ENCODE data around the gene LRRFIP1.
"Not testable (repeated sequence)": the region's sequence is repeated elsewhere in the genome, so short reads cannot be mapped to it uniquely, and the experiment has no call there.

LRRFIP1 gene

GRCh38 chr2:237749961-237750360 lies 122.6 kb downstream of the LRRFIP1 start:
- no peak for DNase-seq

GRCh38 chr2:237750441-237750840 lies 123.1 kb downstream of the LRRFIP1 start:
- not testable (repeated sequence) for DNase-seq

DNA sequence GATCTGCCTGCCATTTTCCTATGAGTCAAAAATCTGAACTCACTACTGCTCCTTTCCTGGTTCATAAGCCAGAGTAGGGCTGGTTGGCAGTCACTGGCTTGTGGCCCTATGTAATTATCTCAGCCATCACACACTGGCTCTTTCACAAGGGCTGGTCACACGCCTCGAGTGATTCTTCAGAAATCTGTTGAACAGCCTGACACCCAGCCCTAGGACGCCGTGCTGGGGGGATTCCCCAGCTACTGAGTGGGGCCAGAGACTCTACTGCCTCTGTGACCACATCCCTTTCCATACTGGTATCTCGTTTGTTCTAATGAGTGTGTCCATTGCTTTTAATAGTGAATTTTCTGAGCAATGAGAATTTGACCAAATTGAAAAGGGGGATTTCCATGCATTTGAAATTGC lies 125.4 kb downstream of the LRRFIP1 start:
- no peak for DNase-seq

DNA sequence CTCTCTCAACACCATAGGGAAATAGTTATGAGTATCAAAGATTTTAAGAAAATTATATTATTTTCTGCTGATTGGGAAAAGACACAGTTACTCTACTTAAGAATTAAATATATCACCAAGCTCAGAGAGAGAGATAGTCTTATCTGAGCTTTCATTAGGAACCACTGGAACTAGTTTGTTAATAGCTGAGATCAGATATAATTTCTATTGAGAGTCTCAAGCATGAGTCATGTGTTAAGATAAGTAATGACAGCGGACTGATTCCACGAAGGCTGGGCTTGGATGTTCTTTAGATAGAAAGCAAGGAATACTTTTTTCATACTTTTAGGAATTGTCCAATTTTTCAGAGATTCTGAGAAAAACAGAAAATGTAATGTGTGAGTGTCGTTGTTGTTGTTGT lies 126.8 kb downstream of the LRRFIP1 start:
- no peak for DNase-seq

GRCh38 chr2:237754626-237755248 lies 127.3 kb downstream of the LRRFIP1 start:
- no peak for DNase-seq

GRCh38 chr2:237757616-237758015 lies 130.2 kb downstream of the LRRFIP1 start:
- no peak for DNase-seq

DNA sequence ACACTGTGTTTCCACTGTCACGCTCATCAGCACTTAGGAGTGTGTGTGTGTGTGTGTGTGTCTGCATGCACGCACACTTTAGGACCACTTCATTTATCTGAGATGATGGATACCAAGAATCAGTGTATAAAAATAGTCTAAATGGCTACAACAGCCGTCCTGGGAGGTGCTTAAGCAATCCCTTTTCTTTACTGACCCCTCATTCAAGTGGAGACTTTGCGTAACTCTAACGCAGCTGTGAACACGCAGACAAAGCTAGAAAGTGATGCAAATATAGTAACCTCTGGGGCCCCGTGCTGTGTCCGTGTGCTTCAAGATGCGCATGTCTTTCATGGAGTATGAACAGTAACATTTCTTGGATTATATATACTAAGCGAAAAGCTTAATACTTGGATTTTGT lies 130.8 kb downstream of the LRRFIP1 start:
- DNase-seq, result no peak

GRCh38 chr2:237759176-237759575 lies 131.8 kb downstream of the LRRFIP1 start:
- no peak for DNase-seq

DNA sequence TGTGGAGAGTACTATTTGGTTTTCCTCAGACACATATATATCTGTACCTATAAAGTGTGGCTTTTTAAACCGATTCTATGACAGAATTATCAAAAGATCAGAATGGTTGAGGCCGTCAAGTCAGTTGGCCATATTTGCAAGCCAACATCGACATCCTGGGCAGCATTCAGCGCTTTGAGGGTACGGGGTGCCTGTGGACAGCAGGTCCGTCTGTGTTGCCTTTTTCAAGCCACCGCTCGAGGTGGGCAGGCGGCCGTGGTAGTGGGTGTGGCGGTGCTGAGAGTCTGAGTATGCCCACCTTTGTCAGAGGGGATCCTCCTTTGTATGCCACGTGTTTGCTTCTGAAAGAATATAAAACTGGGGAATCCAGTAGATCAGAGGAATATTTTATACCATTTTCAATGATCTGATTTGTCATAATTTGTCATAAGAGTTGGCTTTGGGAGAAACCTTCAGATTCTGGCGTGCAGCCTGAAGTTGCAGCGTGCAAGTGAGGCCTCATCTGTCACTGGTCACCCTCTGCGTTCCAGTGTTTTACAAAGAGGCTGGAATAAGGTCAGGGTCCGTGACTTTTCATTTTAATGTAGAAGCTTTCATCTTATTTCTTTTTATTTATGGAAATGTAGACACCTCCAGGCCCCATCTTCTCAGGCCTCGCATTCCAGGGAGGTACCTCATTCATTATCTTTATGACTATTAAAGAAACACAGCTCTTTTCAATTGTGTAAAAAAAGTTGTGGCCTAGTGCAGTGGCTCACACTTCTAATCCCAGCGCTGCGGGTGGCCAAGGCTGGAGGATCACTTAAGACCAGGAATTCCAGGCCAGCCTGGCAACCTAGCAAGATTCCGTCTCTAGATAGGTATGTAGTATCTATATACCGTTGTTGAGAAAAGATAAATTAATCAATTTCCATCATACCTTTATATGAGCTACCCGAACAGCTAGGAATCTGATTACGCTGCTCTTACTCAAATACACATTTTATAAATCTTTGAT lies 133.4 kb downstream of the LRRFIP1 start:
- no peak for DNase-seq

DNA sequence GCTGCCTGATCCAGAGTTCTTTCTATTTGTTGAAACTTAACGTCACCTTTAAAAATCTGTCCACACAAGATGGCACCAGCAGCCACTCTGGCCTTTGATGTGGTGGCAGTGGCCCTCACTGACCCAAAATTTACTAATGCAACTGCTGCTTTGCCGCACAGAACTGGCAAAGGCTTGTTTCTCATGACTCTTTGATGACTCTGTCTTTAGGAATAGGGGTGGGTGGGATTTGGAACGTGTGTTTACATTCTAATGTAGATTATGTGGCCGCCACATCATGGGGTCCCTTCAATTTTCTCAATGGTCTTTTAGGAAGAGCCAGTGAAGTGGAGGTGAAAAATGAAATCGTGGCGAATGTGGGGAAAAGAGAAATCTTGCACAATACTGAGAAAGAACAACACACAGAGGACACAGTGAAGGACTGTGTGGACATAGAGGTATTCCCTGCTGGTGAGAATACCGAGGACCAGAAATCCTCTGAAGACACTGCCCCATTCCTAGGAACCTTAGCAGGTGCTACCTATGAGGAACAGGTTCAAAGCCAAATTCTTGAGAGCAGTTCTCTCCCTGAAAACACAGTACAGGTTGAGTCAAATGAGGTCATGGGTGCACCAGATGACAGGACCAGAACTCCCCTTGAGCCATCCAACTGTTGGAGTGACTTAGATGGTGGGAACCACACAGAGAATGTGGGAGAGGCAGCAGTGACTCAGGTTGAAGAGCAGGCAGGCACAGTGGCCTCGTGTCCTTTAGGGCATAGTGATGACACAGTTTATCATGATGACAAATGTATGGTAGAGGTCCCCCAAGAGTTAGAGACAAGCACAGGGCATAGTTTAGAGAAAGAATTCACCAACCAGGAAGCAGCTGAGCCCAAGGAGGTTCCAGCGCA lies 135.2 kb downstream of the LRRFIP1 start:
- DNase-seq, result not testable (repeated sequence)

GRCh38 chr2:237763812-237764211 lies 136.4 kb downstream of the LRRFIP1 start:
- DNase-seq, result no peak

- DNase-seq, result not testable (repeated sequence)
Measured at GRCh38 chr2:237765122-237765521, 137.7 kb downstream of the LRRFIP1 start.

DNA sequence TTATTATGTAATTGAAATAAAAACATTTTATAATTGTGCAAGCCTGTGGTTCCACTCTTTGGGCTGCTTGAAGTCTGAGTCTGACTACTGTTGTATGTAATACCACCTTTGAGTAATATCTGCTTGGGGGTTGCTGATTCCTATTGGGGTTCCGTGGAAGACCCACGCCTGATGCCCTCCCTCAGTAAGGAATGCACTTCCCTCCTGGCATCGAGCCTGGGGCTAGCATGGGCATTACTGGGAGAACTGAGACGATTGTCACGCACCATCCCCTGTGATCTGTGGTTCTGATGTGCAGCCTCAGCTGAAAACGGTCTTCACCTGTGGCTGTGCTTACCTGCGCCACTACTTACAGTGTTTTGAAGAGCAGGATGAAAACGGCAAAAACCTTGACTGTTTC lies 138.5 kb downstream of the LRRFIP1 start:
- DNase-seq, result no peak

DNA sequence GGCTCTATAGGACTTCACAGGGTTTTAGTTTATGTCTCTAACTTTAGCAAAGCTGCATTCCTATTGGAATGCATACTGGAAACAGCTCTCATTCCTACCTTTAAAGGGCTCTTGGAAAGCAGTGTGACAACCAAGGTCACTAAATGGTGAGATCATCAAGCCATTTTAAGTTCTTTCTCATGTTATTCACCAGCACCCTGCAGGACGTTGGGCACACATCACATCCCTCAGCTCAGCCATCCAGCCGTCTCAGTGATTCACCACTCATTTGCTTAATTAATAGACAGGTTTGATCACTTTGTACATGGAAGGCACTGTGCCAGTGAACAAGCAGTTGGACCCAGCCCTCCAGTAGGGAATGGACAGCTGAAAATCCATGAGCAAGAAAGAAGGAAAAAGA lies 139.0 kb downstream of the LRRFIP1 start:
- no peak for DNase-seq

- no peak for DNase-seq
Measured at GRCh38 chr2:237772513-237772912, 145.1 kb downstream of the LRRFIP1 start.

DNA sequence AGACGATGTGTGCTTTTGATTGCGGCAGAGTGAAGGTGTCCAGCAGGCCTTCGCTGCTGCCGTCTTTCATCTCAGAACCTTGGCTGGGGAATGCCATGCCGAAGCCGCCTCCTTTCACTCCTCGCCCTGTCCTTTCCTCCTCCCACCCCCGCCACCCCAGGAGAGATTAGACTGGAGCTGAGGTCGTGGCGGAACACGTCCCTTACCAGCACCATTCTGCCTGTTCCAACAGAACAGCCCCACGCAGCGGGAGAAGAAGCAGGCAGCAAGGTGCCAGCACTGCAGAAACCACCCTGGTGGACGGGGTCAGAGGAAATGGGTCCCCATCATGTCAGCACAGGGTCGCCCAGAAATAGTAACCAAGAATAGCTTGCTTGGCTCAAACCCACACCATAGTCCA lies 146.4 kb downstream of the LRRFIP1 start:
- DNase-seq, result no peak

DNA sequence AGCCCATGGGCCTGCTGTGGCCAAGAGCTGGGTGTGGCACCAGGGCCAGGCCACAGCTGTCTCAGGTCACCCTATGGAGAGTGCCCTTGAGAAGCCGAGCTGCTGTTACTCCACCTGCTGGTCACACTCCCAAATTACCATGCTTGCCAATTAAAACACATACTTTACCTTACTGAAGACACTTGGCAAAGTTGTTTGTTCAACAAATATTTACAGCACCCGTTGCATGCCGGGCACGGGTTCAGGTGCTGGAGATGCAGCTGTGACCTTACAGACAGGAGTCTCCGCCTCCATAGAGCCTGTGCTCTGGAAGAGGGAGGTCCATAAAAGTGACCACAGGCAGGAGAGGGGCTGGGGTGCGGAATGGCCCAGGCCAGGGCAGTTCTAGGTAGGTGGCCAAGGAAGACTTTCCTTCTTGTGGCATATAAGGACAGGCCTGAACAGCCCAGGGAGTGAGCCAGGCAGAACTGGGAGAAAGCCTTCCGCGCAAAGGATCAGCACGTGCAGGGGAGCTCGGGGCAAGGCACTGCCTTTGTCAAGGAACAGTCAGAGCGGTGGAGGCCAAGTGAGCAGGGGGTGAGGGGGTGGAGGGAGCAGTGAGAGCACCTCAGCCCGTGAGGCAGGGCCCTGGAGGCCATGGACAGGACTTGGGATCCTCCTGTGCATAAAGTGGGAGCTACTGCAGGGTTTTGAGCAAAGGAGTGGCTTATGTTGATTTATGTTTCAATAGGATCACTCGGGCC lies 147.6 kb downstream of the LRRFIP1 start:
- peak; percentile 26 to 43 for DNase-seq

DNA sequence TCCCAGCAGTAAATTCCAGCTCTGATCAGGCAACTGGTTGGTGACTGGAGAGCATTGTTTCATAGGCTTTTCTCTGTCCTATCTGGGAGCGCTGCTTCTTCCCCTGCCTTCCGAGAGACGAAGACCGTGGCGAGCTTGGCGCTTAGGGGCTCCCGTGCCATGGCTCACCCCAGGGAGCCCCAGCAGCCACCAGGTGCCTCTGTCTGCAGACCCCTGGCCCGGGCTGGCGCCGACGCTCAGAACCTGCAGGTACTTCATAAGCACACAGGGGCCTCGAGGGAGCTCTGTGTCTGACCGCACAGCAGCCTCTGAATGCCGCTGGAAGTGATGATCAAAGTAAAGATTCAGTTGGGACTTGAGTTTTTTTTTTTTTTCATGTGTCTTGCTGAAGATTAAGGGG lies 152.1 kb downstream of the LRRFIP1 start:
- DNase-seq, result no peak

GRCh38 chr2:237782181-237782580 lies 154.8 kb downstream of the LRRFIP1 start:
- DNase-seq, result no peak

GRCh38 chr2:237783678-237784077 lies 156.3 kb downstream of the LRRFIP1 start:
- not testable (repeated sequence) for DNase-seq

- DNase-seq, result no peak
Measured at GRCh38 chr2:237786936-237787335, 159.5 kb downstream of the LRRFIP1 start.

GRCh38 chr2:237790353-237790752 lies 163.0 kb downstream of the LRRFIP1 start:
- DNase-seq, result no peak
